22Rv1 (cell line): Measurements from ENCODE around the gene COL25A1.

Experiments
- ZFX ChIP-seq: fragments of 450-650 bp; IDR thresholded peaks from 2 replicates; pipeline ENCODE4 v1.6.1; 2017; ENCODE audit warnings: antibody characterized with exemption, borderline replicate concordance
- TF ChIP-seq, protein P1 (sequence below): fragments of 450-650 bp; IDR thresholded peaks from 2 replicates; pipeline ENCODE4 v1.5.1; 2017; ENCODE audit warnings: mild to moderate bottlenecking

DNA sequence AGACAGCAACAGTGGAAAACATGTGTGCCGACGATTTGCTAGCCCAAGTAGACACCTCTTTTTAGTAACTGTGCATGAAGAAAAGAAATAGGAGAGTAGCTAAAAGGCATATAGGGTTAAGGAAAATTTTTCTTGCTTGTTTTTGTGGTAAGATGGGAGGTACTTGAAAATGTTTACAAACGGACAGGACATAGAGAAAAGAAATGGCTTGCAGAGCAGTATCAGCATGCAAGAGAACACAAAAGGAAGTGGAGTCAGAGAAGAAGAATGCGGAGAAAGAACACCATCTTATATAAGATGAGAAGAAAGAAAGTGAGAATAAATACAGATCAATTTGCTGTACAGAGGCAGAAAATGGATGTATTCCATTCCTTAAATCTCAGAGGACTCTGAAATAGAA lies 275.9 kb downstream of the COL25A1 start:
- TF ChIP-seq, protein P1, sequence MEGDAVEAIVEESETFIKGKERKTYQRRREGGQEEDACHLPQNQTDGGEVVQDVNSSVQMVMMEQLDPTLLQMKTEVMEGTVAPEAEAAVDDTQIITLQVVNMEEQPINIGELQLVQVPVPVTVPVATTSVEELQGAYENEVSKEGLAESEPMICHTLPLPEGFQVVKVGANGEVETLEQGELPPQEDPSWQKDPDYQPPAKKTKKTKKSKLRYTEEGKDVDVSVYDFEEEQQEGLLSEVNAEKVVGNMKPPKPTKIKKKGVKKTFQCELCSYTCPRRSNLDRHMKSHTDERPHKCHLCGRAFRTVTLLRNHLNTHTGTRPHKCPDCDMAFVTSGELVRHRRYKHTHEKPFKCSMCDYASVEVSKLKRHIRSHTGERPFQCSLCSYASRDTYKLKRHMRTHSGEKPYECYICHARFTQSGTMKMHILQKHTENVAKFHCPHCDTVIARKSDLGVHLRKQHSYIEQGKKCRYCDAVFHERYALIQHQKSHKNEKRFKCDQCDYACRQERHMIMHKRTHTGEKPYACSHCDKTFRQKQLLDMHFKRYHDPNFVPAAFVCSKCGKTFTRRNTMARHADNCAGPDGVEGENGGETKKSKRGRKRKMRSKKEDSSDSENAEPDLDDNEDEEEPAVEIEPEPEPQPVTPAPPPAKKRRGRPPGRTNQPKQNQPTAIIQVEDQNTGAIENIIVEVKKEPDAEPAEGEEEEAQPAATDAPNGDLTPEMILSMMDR = no peak
- TF ChIP-seq ZFX = no peak
